ENCODE measurements around the gene ADCY7. TPM values are rescaled to one million over a fixed set of nuclear protein-coding genes. Genes with fewer than 3 reads are reported as not detected.

The ADCY7 gene
- total RNA-seq, 1 donor from 2014 or later, result 8.8 TPM

DNA sequence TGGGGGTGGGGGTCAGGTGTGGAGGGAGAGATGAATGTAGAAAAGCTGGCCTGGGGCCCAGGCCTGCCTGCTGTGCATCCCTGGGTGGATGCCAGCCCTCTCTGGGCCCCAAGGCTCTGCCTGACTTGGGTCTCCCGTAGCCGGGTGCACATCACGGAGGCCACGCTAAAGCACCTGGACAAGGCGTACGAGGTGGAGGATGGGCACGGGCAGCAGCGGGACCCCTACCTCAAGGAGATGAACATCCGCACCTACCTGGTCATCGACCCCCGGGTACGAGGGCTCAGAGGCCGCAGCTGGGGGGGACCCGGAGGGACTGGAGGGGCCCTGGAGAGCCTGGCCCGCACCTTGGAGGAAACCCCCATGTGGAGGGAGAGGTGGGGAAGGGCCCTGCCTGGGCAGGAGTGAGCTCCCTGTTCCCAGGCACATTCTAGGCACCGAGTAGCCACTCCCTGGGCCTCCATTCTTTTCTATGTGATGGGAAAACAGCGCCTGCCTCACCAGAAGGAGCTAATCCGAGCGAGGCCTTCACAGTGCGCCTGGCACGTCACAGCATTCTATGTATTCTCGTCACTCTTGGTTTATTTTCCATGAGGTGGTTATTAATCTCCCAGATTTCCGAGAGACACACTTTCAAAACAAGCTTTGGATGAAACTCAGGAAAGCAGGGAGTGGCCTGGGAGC, 34.7 kb downstream of the ADCY7 start:
- no peak overlapping the region for H3K4me3 Mint-ChIP-seq
- DNase-seq (ENCODE audit: low read depth, low spot score), result no peak
- no peaks in the 10 kb centered on the region for H3K36me3 Mint-ChIP-seq (ENCODE audit: low read depth)

DNA sequence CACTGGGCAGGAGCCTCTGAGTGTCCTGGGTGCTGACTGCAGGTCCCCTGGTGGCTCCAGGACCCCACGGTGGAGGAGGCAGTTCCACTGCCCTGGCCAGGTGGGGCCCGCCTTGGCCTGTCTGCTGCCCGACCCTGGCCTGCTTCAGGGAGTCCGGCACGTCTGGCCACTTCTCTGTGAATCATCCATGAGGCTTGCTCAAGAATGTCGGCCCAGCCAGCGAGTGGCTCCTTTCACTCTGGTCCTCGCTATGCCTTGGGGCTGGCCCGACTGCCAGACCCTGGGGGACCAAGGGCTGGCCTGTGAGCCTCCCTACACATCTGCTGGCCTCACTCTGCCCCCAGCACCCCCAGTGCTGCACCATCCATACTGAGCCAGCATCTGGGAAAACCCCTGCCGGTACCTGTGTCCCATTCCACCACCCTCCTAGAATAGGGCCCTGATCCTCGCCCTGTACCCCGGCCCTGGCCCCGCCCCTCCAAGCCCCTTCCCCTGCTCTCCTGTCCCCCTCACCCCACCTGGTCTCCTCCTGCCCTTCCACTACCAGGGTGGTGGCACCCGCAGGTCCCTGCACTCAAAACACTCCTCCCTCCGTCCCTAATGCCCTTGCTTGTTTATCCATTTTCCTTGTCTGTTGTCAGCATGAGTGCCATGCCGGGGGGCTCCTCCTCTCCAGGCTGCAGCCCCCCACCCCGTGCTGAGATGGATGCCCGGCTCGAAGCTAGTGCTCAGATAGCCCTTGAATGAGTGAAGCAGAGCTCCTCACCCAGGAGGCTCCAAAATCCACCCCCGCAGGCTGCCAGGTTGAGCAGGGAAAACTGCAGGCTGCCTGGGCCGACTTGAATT, 35.5 kb downstream of the ADCY7 start:
- TF ChIP-seq, protein P1, sequence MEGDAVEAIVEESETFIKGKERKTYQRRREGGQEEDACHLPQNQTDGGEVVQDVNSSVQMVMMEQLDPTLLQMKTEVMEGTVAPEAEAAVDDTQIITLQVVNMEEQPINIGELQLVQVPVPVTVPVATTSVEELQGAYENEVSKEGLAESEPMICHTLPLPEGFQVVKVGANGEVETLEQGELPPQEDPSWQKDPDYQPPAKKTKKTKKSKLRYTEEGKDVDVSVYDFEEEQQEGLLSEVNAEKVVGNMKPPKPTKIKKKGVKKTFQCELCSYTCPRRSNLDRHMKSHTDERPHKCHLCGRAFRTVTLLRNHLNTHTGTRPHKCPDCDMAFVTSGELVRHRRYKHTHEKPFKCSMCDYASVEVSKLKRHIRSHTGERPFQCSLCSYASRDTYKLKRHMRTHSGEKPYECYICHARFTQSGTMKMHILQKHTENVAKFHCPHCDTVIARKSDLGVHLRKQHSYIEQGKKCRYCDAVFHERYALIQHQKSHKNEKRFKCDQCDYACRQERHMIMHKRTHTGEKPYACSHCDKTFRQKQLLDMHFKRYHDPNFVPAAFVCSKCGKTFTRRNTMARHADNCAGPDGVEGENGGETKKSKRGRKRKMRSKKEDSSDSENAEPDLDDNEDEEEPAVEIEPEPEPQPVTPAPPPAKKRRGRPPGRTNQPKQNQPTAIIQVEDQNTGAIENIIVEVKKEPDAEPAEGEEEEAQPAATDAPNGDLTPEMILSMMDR (conservative IDR thresholded peaks at IDR 0.05), result no peak
- no peak for DNase-seq (ENCODE audit: low read depth, low spot score)
- Mint-ChIP-seq H3K4me1 (no peaks in the 10 kb centered on the region), H3K4me3 (no peak overlapping the region), H3K36me3 (ENCODE audit: low read depth) (no peaks in the 10 kb centered on the region), H3K9me3 (no peaks in the 10 kb centered on the region), H3K27ac (ENCODE audit: unreplicated experiment) (no peak overlapping the region), H3K27me3 (ENCODE audit: low read depth) (no peaks in the 10 kb centered on the region)

More for the DNA sequence above, 34.7 kb downstream of the ADCY7 start:
- H3K27ac Mint-ChIP-seq (ENCODE audit: unreplicated experiment), result no peak overlapping the region
- no peaks in the 10 kb centered on the region for H3K27me3 Mint-ChIP-seq (ENCODE audit: low read depth)
- H3K9me3 Mint-ChIP-seq, result no peaks in the 10 kb centered on the region
- no peaks in the 10 kb centered on the region for H3K4me1 Mint-ChIP-seq
- TF ChIP-seq, protein P1 (conservative IDR thresholded peaks at IDR 0.05), result no peak

DNA sequence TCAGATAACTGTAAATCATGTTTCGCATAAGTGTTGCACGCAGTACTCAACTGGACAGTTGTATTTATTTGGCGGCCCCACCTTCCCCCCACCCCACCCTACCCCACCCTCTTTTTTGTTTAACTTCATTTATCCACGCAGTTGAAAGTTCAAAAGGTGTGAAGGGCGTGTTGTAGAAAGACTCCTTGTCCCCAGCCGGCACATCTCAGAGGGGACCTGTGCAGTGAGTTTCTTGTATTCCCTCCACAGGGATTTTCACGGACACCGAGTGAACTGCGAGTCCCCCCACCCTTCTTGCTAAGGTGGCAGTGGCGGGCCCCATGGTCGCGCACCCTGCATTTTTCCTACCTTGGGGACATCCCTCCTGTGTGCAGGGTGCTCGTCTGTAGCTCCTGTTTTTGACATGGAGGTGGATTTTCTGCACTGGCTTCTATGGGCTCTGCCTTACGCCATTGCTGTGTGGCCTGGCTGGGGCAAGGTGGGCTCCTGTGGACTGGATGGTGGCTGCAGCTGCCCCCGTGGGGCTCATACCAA, 36.2 kb downstream of the ADCY7 start:
- Mint-ChIP-seq H3K27me3 (ENCODE audit: low read depth) (no peaks in the 10 kb centered on the region), H3K9me3 (no peaks in the 10 kb centered on the region), H3K36me3 (ENCODE audit: low read depth) (no peaks in the 10 kb centered on the region), H3K4me1 (no peaks in the 10 kb centered on the region), H3K4me3 (no peak overlapping the region), H3K27ac (ENCODE audit: unreplicated experiment) (no peak overlapping the region)
- no peak for DNase-seq (ENCODE audit: low read depth, low spot score)
- TF ChIP-seq, protein P1 (conservative IDR thresholded peaks at IDR 0.05), result no peak

DNA sequence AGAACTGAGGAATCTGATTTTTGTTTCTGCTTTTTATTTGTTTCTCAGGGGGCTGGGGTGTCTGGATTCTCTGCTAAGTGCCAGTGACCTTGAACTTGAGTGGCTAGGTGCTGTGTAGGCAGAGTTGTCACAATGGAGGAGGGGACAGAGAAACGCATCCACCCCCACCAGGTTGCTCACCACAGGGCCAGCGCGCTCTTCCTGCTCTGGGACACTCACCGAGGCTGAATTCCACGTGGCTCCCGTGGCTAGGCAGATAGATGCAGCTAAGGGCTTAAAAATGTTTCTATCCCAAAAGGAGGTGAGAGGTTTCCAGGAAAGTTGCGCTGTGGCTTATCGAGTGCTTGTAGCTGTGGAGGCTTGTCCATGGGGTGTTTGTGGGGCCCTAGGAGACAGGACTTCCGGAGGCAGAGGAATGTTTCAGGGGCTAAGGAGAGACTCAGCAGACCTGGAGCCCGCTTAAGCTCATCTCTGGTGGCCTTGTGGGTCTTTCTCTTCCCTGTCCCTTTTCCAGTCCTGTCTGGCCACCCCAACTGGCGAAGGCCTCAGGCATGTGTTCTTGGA, 36.8 kb downstream of the ADCY7 start:
- DNase-seq (ENCODE audit: low read depth, low spot score), result no peak
- H3K27ac Mint-ChIP-seq (ENCODE audit: unreplicated experiment), result no peak overlapping the region
- H3K27me3 Mint-ChIP-seq (ENCODE audit: low read depth), result no peaks in the 10 kb centered on the region

More for the DNA sequence above, 36.8 kb downstream of the ADCY7 start:
- TF ChIP-seq, protein P1 (conservative IDR thresholded peaks at IDR 0.05), result no peak
- no peaks in the 10 kb centered on the region for H3K4me1 Mint-ChIP-seq
- no peaks in the 10 kb centered on the region for H3K9me3 Mint-ChIP-seq
- no peaks in the 10 kb centered on the region for H3K36me3 Mint-ChIP-seq (ENCODE audit: low read depth)
- no peak overlapping the region for H3K4me3 Mint-ChIP-seq

Measured in neural crest cell (in vitro differentiated cells).